Measurements from ENCODE around the gene PELO.
"Not testable (repeated sequence)": the region's sequence is repeated elsewhere in the genome, so short reads cannot be mapped to it uniquely, and the experiment has no call there.

The PELO gene, protein sequence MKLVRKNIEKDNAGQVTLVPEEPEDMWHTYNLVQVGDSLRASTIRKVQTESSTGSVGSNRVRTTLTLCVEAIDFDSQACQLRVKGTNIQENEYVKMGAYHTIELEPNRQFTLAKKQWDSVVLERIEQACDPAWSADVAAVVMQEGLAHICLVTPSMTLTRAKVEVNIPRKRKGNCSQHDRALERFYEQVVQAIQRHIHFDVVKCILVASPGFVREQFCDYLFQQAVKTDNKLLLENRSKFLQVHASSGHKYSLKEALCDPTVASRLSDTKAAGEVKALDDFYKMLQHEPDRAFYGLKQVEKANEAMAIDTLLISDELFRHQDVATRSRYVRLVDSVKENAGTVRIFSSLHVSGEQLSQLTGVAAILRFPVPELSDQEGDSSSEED

DNA sequence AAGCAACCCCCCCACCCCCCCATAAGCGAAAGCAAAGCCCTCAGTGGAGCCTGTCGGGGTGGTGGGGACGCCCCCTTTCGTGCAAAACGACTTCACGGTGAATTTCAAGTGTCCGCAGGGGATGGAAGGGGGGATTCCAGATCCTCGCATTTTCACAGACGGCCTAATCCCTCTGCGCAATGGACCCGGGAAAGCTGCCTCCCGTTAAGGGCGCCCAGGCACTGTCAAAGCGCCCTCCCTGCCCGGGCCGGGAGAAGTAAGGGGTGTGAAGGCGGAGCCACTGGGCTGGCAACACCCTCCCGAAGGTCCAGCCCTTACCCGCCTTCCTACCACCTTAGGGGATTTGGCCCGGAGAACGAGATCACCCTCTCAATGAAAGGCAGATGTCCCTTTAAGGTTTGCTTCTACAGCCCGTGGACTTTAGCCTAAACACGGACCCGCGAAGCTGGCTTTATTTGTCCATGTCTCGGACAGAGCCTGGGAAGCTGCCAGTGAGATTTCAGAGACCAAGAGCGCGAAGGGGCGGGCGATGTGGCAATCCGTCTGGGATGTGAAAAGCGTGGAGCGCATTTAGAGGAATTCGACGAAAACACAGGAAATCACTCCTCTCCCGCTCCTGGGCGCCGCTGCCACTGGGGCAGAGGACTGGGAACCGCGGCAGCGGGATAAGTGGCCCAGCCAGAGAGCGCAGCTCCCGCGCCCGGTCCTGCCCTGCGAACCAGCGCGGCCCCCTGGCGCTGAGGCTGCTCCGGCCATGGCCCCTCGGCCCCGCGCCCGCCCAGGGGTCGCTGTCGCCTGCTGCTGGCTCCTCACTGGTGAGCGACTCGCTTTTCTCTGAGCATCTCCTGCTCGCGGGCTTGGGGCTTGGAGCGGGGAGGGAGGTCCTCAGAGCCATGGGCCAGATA, at the start of gene PELO, which contains the start of gene ITGA1:
PELO (plus strand) TSS at position 317 of the 905 bp plus-strand sequence. CDS start 12,479 bp downstream, outside the sequence.
ITGA1 (plus strand) TSS at position 317 of the 905 bp plus-strand sequence; CDS start at position 755, 438 bp downstream.
- peak; percentile 87 for DNase-seq

DNA sequence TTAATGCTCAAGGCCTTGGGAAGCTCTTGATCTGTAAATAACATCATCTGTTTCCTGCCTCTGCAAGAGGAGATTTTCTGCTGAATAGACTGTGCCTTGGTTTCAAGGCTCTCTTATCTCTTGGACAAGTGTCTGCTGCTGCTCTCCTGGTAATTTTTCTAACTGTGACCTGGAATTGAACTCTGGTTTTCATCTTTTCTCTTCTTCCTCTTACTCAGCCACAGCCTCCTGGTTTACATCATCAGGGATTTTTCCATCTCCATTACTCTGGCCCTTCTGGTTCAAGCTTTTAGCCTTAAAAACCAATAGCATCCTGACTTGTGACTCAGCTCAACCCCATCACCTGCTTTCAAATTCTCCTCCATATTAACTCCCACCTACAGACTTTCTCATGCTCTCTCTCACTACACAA, 49.6 kb upstream of the PELO start:
- DNase-seq = no peak

DNA sequence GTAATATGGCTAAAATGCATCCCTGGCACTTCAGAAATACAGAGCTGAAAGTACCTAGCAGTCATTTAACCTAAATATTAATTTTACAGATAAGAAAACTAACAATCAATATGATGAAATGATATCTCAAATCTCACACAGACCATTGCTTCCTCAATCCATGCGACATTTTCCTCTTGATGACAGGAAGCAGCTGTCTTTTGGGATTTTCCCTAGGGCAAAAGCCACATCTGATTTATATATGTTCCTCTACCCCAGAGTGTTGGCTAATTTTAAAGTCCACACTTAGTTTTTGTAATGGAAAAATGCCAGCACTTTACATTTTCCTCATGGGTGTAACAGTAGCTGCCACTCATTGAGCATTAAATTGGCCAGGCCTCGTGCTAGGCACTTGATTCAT, 47.7 kb upstream of the PELO start:
- DNase-seq = no peak

DNA sequence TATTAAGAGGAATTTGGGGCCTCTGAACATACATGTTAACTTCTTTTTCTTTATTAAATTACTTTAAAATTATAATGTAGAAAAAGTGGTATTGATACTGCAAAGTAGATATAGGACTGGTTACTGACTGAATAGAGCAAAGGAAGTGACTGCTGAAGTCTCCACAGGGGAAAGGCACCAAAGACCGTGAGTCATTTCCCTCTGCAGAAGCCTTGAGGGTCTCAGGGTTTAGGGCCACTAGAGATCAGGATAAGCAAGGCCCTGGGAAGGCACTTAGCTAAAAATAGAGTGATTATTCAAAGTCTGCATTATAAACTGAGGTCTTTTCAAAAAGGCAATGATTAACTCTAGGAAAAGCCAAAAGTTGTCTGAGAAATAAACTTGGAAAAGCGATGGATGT, 44.7 kb upstream of the PELO start:
- no peak for DNase-seq

DNA sequence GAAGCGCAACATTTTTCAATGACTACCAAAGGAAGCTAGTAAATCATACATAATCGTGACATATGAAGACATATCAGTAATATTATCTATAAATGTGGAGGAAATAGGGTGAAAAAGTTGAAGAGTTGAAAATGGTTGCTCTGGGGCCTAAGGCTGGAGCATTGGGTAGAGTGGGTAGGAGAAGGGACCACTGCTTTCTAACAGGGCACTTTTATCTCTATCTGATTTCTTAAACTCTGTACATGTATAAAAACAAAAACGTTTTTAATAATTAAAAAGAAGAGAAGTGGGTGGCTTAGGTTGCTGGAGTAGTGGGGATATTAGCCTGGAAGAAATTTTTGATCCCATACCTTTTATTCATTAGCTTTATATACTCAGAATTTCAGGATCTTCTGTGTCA, 44.2 kb upstream of the PELO start:
- DNase-seq = no peak

DNA sequence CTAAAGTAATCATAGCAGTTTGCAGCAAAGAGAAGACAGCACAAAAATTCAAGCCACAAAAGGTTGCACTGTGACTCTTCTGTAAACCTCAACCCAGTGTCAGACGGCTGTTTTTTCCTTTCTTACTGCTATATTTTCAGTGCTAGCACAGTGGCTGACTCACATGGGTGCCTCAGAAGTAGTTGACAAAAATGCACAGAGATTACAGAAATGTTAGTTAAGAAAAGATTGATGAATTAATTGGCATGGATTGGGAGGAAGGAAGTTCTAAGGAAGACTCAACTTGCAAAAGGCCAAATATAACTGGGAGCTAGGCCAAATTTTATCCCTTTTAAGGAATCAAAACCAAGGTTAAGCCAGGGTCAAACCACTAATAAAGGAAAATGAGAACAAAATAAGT, 43.7 kb upstream of the PELO start:
- DNase-seq = no peak

DNA sequence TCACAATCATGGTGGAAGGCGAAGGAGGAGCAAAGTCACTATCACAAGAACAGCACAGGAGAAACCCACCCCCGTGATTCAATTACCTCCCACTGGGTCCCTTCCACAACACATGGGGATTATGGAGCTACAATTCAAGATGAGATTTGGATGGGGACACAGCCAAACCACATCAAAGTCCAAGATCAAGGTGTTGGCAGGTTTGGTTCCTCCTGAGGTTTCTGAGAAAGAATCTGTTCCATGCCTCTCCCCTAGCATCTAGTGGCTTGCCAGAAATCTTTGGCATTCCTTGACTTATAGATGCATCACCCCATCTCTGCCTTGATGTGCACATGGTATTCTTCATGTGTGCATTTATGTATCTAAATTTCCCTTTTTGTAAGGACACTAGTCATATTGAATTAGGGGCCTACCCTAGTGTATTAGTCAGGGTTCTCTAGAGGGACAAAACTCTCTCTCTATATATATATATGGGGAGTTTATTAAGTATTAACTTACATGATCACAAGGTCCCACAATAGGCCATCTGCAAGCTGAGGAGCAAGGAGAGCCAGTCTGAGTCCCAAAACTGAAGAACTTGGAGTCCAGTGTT, 42.8 kb upstream of the PELO start:
- not testable (repeated sequence) for DNase-seq

DNA sequence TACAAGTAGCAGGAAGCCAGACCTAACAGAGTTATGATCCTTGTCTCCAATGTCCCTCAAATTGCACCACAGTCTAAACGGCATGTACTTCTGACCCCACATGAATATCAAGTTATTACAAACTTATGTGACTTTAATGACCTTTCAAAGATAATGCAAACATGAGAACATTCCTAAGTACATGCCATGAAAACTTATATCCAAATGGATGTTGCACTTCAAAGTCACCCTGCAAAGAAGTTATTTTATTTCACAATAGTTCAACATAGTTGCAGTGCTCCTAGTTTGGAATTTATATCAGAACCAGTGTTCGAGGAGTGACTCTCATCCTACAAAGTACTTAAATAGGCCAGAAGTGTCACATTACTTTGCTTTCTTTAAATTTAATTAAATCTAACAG, 41.2 kb upstream of the PELO start:
- no peak for DNase-seq

DNA sequence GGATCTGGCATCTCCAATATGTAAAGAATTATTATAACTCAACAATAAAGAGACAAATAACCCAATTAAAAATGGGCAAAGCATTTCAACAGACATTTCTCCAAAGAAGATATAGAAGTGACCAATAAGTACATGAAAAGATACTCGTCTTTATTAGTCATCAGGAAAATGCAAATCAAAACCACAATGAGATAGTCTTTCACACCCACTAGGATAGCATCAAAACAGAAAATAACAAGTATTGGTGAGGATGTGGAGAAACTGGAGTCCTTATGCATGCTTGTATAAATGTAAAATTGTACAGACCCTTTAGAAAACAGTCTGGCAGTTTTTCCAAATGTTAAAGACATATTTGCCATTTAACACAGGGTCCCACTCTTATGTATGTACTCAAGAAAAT, 39.1 kb upstream of the PELO start:
- DNase-seq = no peak

DNA sequence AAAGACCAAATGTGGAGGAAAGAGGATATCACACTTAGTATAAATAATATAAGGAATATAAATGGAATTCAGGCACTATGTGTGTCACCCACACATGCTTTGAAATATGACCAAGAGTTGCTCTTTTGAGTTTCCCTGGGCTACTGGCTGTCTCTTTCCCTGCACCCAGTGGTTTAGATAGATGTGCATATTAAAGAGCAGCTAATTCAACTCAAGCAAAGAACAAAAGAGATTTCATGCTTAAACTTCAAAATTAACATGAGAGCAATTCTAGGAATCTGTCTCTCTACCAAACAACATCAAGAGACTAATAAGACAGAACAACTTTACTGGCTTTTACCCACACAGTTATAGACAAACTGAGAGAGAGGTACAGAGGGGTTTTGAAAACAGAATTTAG, 38.0 kb upstream of the PELO start:
- DNase-seq = no peak

DNA sequence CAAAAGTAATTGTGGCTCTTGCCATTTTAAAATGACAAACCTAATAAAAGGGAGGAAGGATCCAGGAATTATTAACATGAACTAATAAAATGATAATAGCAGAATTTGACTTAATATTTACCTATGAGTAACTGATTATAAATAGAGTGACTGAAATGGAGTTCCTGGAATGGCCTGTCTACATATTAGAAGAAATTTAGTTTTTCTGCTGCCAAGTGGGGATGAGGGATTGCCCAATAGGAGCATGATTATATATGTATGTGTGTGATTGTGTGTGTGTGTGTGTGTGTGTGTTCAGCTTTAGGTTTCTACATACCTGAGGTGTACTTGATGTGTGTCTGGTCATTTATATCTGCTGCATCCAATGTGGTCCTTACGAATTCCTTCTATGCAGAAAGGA, 36.6 kb upstream of the PELO start:
- no peak for DNase-seq

DNA sequence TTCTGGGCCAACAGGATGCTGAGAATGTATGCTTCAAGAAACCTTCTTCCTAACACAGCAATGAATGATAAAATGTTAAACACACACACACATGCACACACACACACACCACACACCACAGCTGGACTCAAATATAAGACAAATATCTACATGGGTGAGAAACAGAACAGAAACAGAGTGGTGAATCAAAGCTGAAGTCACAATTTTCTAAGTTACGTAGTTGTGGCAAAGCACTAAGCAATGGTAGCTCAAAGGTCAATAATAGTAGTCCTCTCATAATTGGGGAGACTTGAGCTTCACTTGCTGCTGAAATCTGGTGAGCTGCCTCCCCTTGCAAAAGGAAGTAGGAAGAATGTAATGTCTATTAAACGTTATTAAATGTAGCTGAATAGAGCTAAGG, 33.7 kb upstream of the PELO start:
- no peak for DNase-seq

DNA sequence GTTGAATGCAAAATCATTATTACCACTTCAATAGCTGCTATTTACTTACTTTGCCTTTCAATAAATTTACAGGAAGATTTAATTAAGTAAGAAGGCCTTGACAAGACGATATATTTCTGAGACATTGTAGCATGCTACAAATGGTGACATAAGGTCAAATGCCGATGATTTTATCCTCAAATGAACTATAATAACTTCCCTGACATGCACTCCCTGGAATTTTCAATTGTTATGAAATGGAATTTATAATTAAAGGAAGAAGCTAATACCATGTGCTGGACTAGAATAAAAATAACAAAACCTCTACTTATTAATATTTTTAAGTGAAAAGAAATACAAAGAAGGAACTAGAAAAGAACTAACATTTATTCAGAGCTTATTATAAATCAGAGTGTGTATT, 30.2 kb upstream of the PELO start:
- no peak for DNase-seq

DNA sequence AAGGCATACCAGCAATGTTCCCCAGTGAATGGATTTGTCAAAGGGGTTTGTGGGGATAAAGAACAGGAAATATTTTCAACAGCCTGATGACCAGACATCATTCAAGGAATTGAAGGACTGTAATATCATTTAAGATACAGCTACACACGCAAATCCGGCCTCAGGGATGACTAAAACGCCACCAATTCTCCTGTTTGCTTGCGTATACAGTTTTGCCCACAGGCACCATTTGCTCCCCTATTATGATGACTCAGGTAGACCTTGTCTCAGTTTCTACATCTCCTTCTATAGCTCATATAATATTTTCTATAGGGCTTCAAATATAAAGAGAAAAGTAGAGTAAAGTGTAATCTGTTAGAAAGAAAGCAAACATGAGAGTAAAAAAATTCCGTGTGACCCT, 29.7 kb upstream of the PELO start:
- DNase-seq = no peak

DNA sequence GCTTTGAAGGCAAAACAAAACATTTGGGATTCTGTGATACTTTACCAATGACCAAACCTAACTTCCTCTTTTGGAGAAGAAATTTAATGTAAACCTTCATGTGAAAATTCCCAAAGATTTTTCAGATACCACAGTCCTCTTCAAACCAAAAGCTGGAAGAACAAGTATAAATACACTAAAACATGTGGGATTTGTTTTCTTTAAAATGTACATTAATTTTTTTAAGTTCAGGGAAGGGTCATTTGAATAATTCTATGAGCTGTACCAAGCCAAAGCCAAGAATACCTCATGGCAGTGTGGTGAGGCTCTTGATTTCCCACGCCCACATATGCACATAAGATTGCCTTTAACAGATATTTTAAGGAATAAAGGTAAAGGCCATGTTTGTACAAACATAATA, 28.4 kb upstream of the PELO start:
- no peak for DNase-seq

DNA sequence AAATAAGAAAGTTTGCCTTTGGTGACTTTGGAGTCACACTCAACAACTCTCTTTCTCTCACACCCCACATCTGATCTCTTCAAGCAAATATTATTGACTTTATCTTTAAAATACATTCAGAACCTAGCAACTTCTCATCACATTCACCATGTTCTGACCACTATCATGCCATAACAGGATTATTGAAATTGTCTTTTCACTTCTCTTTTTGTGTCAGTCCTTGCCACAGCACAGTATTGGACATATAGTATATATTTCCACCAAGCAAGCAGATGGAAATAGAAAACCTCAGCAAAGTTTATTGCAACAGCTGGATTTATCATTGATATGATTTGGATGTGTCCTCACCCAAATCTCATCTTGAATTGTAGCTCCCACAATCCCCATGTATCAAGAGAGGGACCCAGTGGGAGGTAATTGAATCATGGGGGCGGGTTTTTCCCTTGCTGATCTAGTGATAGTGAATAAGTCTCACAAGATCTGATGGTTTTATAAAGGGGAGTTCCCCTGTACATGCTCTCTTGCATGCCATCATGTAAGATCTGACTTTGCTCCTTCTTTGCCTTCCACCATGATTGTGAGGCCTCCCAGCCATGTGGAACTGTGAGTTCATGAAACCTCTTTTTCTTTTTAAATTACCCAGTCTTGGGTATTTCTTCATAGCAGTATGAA, 26.9 kb upstream of the PELO start:
- no peak for DNase-seq

DNA sequence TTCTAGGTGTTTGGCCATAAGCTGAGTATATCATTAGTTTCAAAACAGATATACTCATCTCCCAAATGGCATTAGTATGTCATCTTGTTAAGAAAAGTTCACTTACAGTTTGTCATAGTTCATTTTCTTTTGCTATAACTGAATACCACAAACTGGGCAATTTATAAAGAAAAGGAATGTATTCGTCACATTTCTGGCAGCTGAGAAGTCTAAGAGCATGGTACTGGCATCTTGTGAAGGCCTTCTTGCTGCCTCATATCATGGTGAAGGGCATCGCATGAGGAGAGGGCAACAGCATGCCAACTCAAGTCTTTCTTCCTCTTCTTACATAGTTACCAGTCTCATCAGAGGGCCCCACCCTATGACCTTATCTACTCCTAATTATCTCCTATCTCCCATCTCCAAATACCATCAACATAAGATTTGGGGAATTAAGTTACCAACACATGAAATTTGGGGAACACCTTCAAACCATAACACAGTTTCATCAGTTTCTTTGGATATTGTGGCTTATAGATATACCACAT, 20.4 kb upstream of the PELO start:
- DNase-seq = no peak

DNA sequence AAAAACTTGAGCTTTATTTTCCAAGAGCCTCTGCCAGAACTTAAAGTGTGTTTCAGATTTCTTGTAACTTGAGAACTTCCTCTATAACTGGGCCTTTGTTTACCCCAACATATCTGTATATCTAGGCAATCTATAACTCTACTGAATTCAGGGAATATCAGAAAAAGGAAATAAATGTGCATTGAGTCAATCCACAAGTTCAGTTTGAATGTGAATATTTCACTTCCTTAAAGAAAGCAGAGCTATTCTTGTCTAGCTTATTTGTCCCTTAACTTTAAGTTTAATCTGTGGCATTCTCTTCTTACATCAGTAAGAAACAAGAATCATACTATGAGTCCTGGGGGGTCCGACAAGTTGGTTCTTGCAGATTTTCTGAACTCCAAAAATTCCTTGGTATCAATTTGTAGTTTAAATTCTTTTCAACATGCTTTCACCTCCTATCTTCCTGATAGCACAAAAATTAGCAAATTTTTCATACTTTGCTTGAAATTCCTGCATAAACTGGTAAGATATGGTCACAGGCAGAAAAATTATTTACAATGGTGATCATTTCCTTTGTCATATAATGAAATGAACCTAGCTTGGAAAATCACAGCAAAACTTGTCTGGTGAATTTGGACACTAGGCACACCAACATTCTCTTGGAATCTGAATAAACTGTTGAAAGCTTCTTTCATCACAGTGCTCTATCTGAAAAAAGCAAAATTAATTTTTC, 19.8 kb upstream of the PELO start:
- DNase-seq = no peak

DNA sequence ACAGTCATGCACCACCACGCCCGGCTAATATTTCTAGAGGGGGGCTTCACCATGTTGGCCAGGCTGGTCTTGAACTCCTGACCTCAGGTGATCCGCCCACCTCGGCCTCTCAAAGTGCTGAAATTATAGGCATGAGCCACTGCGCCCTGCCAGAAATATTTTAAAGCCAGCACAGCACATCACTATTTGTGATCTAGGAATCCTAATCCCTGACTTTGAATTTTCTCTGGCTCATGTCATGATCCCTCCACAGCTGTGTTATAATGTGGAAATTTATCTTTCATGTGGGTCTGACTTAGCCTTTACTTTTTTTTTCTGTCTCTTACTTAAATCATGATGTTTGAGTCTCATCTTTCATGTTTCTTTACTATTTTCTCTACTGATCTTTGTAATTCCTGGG, 18.7 kb upstream of the PELO start:
- DNase-seq = no peak

DNA sequence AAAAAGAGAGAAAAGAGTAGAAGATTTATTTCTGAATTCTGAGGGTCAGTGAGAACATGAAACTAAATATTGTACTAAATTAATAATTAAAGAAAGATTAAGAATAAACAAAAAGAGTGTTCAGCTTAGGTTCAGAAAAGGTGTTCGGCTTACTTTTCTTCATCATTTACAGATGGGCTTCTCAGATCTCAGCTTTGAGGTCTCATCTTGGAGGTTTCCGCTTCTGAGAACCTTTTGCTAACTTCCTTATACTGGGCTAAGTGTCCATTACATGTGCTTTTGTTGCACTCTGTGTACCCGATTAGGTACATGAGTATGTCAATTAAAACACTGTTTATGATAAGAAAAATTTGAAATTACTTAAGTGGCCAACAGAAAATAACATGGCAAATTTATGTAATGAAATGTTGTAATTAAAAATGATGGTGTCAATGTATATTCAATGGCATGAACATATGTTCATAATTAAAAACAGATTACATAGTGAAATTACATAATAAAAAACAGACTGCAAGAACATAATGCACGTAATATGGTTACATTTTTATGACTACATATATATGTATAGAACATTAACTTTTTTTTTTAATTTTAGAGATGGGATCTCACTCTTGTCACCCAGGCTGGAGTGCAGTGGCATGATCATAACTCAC, 17.3 kb upstream of the PELO start:
- no peak for DNase-seq

DNA sequence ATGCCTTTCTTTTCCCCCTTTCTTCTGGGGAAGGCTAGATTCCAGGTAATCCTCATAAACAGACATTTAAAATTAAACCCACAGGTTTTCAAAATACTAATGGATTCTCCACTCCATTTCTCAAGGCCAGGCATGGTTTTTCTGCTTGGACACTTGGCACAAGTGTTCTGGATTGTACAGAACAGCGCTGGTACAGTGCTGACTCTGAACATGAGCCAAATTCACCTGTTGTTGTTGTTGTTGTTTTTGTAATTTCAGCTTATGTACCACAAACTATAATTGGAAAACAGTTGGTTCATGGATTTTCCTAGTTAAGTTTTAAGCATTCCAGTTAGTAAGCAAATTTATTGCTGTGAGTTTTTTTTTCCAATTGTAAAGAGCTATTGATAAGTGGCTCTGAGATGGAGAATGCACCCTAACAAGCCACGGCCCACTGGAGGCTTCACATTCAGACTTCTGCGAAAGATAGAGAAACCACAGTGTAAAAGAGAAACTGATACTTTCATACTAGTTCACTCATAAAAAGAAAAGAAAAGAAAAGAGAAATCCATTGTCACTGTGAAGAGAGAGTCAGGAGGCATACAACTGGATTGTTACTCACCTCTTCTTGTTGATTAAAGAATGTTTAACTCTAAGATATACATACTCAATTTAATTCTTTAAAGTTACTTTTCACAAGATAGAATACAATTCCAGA, 16.2 kb upstream of the PELO start:
- DNase-seq = no peak
